Measurements from ENCODE around the gene PLK3.
"Not testable (repeated sequence)": the region's sequence is repeated elsewhere in the genome, so short reads cannot be mapped to it uniquely, and the experiment has no call there.

PLK3 gene

DNA sequence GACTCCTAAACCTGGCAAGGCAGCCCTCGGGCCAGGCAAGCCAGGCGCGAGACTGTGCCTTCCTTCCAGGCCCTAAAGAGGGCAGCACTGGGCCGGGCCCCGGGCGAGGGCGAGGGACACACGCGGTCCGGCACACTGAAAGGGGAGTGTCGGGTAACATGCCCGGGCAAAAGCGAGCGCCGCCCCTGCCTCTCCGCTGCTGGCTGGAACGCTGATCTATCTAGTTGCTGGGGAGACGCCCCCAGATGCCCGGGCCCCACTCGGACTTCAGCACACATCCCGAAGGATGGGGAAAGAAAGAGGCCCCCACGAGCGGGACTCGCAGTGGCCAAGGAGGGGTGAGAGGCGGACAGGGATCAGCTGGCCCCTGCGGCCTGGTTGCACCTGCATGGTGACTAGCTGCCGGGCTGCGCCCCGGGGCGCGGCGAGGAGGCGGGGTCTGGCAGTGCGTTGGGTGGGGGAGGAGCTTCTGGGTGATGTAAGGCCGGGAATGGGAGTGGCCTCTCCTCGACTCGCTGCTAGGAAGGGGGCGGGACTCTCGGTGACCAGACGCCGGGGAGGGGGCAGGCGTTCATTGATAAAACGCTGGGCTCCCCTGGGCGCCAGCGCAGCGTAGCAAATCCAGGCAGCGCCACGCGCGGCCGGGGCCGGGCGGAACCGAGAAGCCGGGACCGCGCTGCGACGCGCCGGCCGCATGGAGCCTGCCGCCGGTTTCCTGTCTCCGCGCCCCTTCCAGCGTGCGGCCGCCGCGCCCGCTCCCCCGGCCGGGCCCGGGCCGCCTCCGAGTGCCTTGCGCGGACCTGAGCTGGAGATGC is at the start of gene PLK3:
Gene PLK3, plus strand, starts transcription at position 608 of the 815 bp plus-strand sequence. Its CDS starts 87 bp downstream, at position 695.
- Histone ChIP-seq H3K27me3 (replicated peaks; ENCODE audit: control insufficient read depth, insufficient read depth, low read length) (no peaks in the 10 kb centered on the region), H3K4me3 (replicated peaks; ENCODE audit: low read depth, low read length) (peak within 1 kb of the TSS; percentile 75), H3K36me3 (ENCODE audit: control insufficient read depth, insufficient read depth, low read length) (peaks cover 20% of the 10 kb centered on the region)
- TF ChIP-seq, protein P1, sequence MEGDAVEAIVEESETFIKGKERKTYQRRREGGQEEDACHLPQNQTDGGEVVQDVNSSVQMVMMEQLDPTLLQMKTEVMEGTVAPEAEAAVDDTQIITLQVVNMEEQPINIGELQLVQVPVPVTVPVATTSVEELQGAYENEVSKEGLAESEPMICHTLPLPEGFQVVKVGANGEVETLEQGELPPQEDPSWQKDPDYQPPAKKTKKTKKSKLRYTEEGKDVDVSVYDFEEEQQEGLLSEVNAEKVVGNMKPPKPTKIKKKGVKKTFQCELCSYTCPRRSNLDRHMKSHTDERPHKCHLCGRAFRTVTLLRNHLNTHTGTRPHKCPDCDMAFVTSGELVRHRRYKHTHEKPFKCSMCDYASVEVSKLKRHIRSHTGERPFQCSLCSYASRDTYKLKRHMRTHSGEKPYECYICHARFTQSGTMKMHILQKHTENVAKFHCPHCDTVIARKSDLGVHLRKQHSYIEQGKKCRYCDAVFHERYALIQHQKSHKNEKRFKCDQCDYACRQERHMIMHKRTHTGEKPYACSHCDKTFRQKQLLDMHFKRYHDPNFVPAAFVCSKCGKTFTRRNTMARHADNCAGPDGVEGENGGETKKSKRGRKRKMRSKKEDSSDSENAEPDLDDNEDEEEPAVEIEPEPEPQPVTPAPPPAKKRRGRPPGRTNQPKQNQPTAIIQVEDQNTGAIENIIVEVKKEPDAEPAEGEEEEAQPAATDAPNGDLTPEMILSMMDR (IDR thresholded peaks at IDR 0.05; ENCODE audit: insufficient read depth, low read length, poor library complexity, severe bottlenecking) = peak; percentile 97
- peak; percentile 100 for DNase-seq (ENCODE audit: extremely low read depth, insufficient read length)

- no peak for DNase-seq (ENCODE audit: extremely low read depth, insufficient read length)
- H3K4me3 ChIP-seq (replicated peaks; ENCODE audit: low read depth, low read length) = no peak overlapping the region
- H3K27me3 ChIP-seq (replicated peaks; ENCODE audit: control insufficient read depth, insufficient read depth, low read length) = no peaks in the 10 kb centered on the region
- TF ChIP-seq, protein P1 (IDR thresholded peaks at IDR 0.05; ENCODE audit: insufficient read depth, low read length, poor library complexity, severe bottlenecking) = no peak
- H3K36me3 ChIP-seq (ENCODE audit: control insufficient read depth, insufficient read depth, low read length) = peaks cover 51% of the 10 kb centered on the region
Observed at GRCh38 chr1:44757420-44757819, 42.8 kb upstream of the PLK3 start.

- DNase-seq (ENCODE audit: extremely low read depth, insufficient read length) = no peak
- TF ChIP-seq, protein P1 (IDR thresholded peaks at IDR 0.05; ENCODE audit: insufficient read depth, low read length, poor library complexity, severe bottlenecking) = no peak
- peaks cover 52% of the 10 kb centered on the region for H3K36me3 ChIP-seq (ENCODE audit: control insufficient read depth, insufficient read depth, low read length)
- no peaks in the 10 kb centered on the region for H3K27me3 ChIP-seq (replicated peaks; ENCODE audit: control insufficient read depth, insufficient read depth, low read length)
- no peak overlapping the region for H3K4me3 ChIP-seq (replicated peaks; ENCODE audit: low read depth, low read length)
Observed at GRCh38 chr1:44759077-44759476, 41.1 kb upstream of the PLK3 start.

DNA sequence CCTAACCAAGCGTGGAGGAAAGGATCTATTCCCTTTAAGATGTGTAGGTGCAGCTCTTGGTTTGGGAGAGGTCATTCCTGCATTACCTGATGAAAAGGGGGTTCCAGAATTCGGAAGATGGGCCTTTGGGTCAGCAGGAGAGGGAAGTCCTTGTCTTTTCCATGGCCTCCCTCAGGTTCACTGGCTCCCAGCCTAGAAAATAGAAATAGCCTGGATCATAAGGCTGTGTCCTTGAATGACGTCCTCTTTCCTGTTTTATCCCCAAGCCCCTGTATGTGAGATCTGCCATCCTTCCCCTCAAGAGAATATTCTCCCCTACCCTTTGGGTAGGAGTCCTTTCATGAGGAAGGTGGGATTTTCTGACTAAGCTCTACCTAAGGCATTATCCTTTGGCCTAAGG is 39.3 kb upstream of the PLK3 start:
- H3K36me3 ChIP-seq (ENCODE audit: control insufficient read depth, insufficient read depth, low read length) = peaks cover 46% of the 10 kb centered on the region
- DNase-seq (ENCODE audit: extremely low read depth, insufficient read length) = no peak
- no peak overlapping the region for H3K4me3 ChIP-seq (replicated peaks; ENCODE audit: low read depth, low read length)
- H3K27me3 ChIP-seq (replicated peaks; ENCODE audit: control insufficient read depth, insufficient read depth, low read length) = no peaks in the 10 kb centered on the region
- TF ChIP-seq, protein P1 (IDR thresholded peaks at IDR 0.05; ENCODE audit: insufficient read depth, low read length, poor library complexity, severe bottlenecking) = no peak

GRCh38 chr1:44766421-44766820 is 33.8 kb upstream of the PLK3 start:
- H3K36me3 ChIP-seq (ENCODE audit: control insufficient read depth, insufficient read depth, low read length) = peaks cover 25% of the 10 kb centered on the region
- not testable (repeated sequence) for H3K4me3 ChIP-seq (replicated peaks; ENCODE audit: low read depth, low read length); DNase-seq (ENCODE audit: extremely low read depth, insufficient read length); H3K27me3 ChIP-seq (replicated peaks; ENCODE audit: control insufficient read depth, insufficient read depth, low read length)

- Histone ChIP-seq H3K36me3 (ENCODE audit: control insufficient read depth, insufficient read depth, low read length) (peaks cover 22% of the 10 kb centered on the region), H3K4me3 (replicated peaks; ENCODE audit: low read depth, low read length) (peak within 1 kb of the TSS; percentile 92), H3K27me3 (replicated peaks; ENCODE audit: control insufficient read depth, insufficient read depth, low read length) (no peaks in the 10 kb centered on the region)
- peak; percentile 86 for DNase-seq (ENCODE audit: extremely low read depth, insufficient read length)
- TF ChIP-seq, protein P1 (IDR thresholded peaks at IDR 0.05; ENCODE audit: insufficient read depth, low read length, poor library complexity, severe bottlenecking) = no peak
Observed at GRCh38 chr1:44775078-44775929, 24.9 kb upstream of the PLK3 start, which contains the start of gene RPS8. TSS of gene RPS8 (plus strand) at chr1:44775540. CDS start at chr1:44775597, 57 bp downstream.

All from GM06990 (cell line).